NCI-H2107 treated with DMSO at 0.1 percent for 48 hours (cell line): ENCODE results near the gene UXT.
"Not testable (repeated sequence)": the region's sequence is repeated elsewhere in the genome, so short reads cannot be mapped to it uniquely, and the experiment has no call there.

Experiments used
- DNase-seq: peaks from one replicate; lab custom pipeline; 2025; ENCODE audit not compliant: unreplicated experiment; lab: John Stamatoyannopoulos, UW

UXT gene, protein sequence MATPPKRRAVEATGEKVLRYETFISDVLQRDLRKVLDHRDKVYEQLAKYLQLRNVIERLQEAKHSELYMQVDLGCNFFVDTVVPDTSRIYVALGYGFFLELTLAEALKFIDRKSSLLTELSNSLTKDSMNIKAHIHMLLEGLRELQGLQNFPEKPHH

GRCh38 chrX:47658684-47659420 is at the start of gene UXT:
TSS of gene UXT (minus strand) at chrX:47659180. CDS start at chrX:47658927, 253 bp downstream.
- peak; percentile 93 for DNase-seq

GRCh38 chrX:47707031-47707780 is 48.2 kb upstream of the UXT start:
- no peak for DNase-seq

- no peak for DNase-seq
Observed at GRCh38 chrX:47706575-47706974, 47.6 kb upstream of the UXT start.

- DNase-seq = no peak
Observed at GRCh38 chrX:47704736-47705135, 45.8 kb upstream of the UXT start.

GRCh38 chrX:47697181-47697580 is 38.2 kb upstream of the UXT start:
- DNase-seq = no peak

DNA sequence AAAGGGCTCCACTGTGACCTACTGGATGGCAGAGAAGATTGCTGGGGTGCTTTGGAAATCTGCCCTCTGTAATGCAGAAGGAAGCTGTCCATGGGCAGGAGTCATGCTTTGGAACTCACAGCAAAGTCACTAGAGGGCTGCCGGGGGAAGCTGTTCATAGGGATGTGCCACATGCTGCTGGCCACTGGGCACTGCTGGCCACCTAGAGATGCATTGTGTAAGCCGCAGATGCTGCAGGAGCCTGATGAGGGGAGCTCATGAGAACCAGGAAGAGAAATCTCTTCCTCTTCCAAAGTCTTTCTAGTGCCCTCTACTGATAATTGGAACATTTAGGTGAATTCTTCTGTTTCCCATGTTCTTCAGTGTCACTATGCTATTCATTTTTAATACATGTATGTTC is 31.2 kb upstream of the UXT start:
- no peak for DNase-seq

GRCh38 chrX:47687263-47687662 is 28.3 kb upstream of the UXT start:
- no peak for DNase-seq

DNA sequence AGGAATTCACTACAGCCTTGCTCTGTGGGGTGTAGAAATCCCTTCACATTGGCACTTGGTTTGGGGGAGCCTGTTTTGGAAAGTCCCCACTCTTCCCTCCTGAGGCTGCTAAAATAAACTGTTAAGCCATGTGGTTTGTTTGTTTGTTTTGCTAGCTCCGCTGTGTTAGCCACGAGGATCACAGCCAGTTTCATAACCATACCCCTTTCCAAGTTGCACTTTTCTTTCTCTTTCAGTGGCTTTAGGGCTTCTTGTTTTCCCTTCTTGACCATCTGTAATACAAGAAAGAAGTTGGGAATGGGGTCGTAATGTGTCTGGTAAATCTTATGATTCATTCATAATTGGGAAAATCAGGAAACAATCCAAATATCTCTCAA is 24.8 kb upstream of the UXT start:
- no peak for DNase-seq

DNA sequence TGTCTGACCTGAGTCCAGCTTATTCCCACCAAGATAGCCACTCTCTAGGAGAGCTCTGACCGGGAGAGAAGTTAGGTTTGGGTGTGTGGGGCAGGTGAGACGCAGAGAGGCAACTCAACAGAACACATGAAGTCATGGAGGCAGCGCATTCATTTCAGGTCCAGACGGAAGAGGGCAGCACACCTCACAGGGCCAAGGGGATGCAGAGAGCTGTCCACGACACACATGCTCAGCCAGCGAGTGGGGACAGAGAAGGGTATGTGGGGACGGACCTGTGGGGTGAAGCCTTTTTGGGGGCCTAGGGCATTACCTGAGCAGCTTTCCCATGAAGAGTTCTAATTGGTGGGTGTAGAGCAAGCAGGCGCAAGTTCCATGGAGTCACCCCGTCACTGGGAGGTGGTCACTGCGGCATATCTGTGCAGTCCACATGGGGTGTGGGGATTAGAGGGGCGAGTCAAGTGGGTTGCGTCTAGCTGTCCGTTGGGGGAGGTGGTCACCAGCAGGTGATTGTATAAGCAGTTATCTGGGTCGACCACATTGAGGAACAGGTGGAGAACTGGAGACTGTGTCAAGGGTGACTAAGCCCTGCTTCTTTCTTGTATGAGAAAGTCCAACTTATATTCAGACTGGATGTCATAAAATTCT is 24.3 kb upstream of the UXT start:
- DNase-seq = no peak

GRCh38 chrX:47675959-47676859 is 17.2 kb upstream of the UXT start:
- DNase-seq = not testable (repeated sequence)

DNA sequence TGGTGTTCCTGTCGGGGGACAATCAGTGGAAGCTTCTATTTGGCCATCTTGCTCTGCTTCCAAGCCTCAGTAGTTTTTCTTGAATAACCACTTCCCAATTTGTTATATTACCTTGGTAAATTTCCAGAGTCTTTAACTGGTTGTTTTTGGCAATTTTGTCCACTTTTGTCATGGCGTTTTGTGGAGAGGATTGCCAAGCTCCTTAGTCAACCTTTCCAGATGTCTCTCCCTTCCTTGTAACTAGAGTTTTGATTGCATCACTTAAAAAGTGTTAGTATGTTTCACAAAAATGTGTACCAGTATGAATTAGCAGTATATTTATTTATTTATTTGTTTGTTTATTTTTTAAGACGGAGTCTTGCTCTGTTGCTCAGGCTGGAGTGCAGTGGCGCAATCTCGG is 15.8 kb upstream of the UXT start:
- DNase-seq = no peak

DNA sequence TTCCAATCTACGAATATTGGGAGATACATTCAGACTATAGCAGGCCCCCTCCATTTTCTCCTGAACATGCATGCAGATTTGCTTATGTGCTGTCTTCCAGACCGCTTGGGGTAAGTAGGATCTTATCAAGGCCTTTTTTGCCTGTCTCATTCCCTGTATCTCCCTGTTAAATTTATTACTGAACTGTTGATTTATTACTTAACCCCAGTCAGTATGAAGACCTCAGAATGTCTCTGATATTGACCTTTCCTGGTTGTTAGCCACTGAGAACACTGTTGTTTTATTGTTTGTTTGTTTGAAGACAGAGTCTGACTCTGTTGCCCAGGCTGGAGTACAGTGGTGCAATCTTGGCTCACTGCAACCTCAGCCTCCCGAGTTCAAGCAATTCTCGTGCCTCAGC is 6.8 kb upstream of the UXT start:
- DNase-seq = not testable (repeated sequence)

DNA sequence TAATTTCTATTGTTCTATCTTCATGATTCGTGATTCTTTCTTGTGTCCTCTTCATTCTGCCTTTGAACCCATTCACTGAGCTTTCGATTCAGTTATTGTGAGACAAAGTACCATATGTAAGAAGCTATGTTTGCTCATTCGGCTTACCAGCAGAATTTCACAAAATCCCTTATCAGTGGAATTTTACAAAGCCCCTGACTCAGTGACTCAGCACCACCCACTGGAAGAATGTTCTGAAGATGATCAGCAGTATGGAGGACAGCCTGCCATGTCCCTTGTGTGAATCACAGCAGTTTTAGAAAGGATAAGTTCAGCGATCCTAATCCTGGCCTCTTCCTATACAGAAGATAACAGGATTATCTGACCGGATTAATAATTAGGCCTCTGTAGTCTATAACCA is 5.8 kb upstream of the UXT start:
- no peak for DNase-seq

- no peak for DNase-seq
Observed at GRCh38 chrX:47662144-47662657, 3.2 kb upstream of the UXT start.

- no peak for DNase-seq
Observed at GRCh38 chrX:47661539-47661938, 2.6 kb upstream of the UXT start.

- no peak for DNase-seq
Observed at GRCh38 chrX:47659421-47659726, 394 bp upstream of the UXT start.

- DNase-seq = no peak
Observed at GRCh38 chrX:47658301-47658683, 688 bp downstream of the UXT start.

GRCh38 chrX:47651043-47651905 is 7.7 kb downstream of the UXT start:
- DNase-seq = no peak

- peak; percentile 99 for DNase-seq
Observed at GRCh38 chrX:47650164-47651042, 8.6 kb downstream of the UXT start, which contains the start of gene ELK1. TSS of gene ELK1 (minus strand) at chrX:47650563. CDS start at chrX:47641441, 9,122 bp downstream.
